Loucy (cell line): ENCODE results near the gene SART3.

Experiments used
- H2AFZ ChIP-seq: fragments of 200-600 bp; sonication (generic); 2 replicates; pipeline ENCODE4 v1.6.0; 2016; ENCODE audit warnings: antibody characterized with exemption, mild to moderate bottlenecking, low read length, moderate library complexity
- H3F3A ChIP-seq: fragments of 200-600 bp; 2 replicates; pipeline ENCODE4 v1.6.0; 2016; ENCODE audit warnings: antibody characterized with exemption, low read depth, mild to moderate bottlenecking
- H3K27me3 ChIP-seq: fragments of 200-600 bp; sonication (generic); 2 replicates; pipeline ENCODE4 v1.6.1; 2014; ENCODE audit warnings: low read length, mild to moderate bottlenecking; ENCODE audit not compliant: insufficient read depth, poor library complexity, severe bottlenecking
- H3K36me3 ChIP-seq: fragments of 200-600 bp; sonication (generic); 2 replicates; pipeline ENCODE4 v1.6.1; 2016; ENCODE audit warnings: low read length; ENCODE audit not compliant: insufficient read depth
- H3K4me1 ChIP-seq: fragments of 200-600 bp; sonication (generic); 2 replicates; pipeline ENCODE4 v1.5.1; 2014; ENCODE audit warnings: low read length, mild to moderate bottlenecking; ENCODE audit not compliant: insufficient read depth, poor library complexity, severe bottlenecking
- H3K4me2 ChIP-seq: fragments of 200-600 bp; sonication (generic); 2 replicates; pipeline ENCODE4 v1.6.0; 2014; ENCODE audit warnings: antibody characterized with exemption, low read length, low read depth, mild to moderate bottlenecking; ENCODE audit not compliant: poor library complexity, severe bottlenecking
- H3K4me3 ChIP-seq: fragments of 200-600 bp; sonication (generic); 2 replicates; pipeline ENCODE4 v1.5.1; 2014; ENCODE audit warnings: low read length, mild to moderate bottlenecking, mixed read lengths; ENCODE audit not compliant: poor library complexity, severe bottlenecking
- H3K79me2 ChIP-seq: fragments of 200-600 bp; sonication (generic); 2 replicates; pipeline ENCODE4 v1.6.1; 2014; ENCODE audit warnings: low read length; ENCODE audit not compliant: insufficient read depth
- H3K9ac ChIP-seq: fragments of 200-600 bp; sonication (generic); 2 replicates; pipeline ENCODE4 v1.6.0; 2014; ENCODE audit warnings: mild to moderate bottlenecking, low read depth, low read length, moderate library complexity; ENCODE audit not compliant: poor library complexity, severe bottlenecking
- H3K9me2 ChIP-seq: fragments of 200-600 bp; sonication (generic); replicated peaks from 2 replicates; pipeline ENCODE4 v1.6.1; 2016; ENCODE audit warnings: low read depth, low read length, mixed read lengths
- H3K9me3 ChIP-seq: fragments of 200-600 bp; sonication (generic); 2 replicates; pipeline ENCODE4 v1.6.1; 2014; ENCODE audit warnings: mild to moderate bottlenecking, antibody characterized with exemption, low read length, low read depth; ENCODE audit not compliant: insufficient read depth
- H4K20me1 ChIP-seq: fragments of 200-600 bp; sonication (generic); 2 replicates; pipeline ENCODE4 v1.6.0; 2014; ENCODE audit warnings: antibody characterized with exemption, low read length, mild to moderate bottlenecking; ENCODE audit not compliant: insufficient read depth, poor library complexity, severe bottlenecking
- EZH2phosphoT487 ChIP-seq: fragments of 200-600 bp; IDR thresholded peaks from 2 replicates; pipeline ENCODE4 v1.6.1; 2018; ENCODE audit warnings: antibody characterized with exemption, mild to moderate bottlenecking, moderate library complexity, borderline replicate concordance
- TF ChIP-seq, protein P1 (sequence below): fragments of 200-600 bp; sonication (generic); conservative IDR thresholded peaks from 2 replicates; pipeline ENCODE4 v1.5.1; 2014; ENCODE audit warnings: mild to moderate bottlenecking, antibody characterized with exemption, low read length

The SART3 gene

DNA sequence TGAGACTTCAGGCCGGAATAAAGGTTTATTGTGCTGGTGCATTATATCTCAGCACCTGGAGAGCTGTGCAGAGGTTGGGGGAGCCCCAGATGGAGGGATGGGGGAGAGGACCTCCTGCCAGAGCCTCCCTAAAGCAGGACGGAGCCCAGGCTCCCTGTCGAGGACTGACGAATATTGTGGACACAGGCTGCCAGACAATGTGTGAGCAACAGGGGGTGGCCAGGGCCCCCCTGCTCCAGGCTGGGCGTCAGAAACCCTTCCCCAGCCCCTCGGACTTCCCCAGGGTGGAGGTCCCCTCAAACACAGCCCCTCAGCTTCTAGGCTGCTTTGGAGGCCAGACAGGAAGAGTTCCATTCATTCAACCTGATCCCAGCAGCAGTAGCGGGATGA is 28.9 kb upstream of the SART3 start:
- H3K4me1 ChIP-seq: no peaks in the 10 kb centered on the region
- no peaks in the 10 kb centered on the region for H3K9me2 ChIP-seq
- TF ChIP-seq, protein P1, sequence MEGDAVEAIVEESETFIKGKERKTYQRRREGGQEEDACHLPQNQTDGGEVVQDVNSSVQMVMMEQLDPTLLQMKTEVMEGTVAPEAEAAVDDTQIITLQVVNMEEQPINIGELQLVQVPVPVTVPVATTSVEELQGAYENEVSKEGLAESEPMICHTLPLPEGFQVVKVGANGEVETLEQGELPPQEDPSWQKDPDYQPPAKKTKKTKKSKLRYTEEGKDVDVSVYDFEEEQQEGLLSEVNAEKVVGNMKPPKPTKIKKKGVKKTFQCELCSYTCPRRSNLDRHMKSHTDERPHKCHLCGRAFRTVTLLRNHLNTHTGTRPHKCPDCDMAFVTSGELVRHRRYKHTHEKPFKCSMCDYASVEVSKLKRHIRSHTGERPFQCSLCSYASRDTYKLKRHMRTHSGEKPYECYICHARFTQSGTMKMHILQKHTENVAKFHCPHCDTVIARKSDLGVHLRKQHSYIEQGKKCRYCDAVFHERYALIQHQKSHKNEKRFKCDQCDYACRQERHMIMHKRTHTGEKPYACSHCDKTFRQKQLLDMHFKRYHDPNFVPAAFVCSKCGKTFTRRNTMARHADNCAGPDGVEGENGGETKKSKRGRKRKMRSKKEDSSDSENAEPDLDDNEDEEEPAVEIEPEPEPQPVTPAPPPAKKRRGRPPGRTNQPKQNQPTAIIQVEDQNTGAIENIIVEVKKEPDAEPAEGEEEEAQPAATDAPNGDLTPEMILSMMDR: no peak
- no peak for TF ChIP-seq EZH2phosphoT487
- no peak overlapping the region for H3K4me2 ChIP-seq
- no peaks in the 10 kb centered on the region for H3K36me3 ChIP-seq
- H3K79me2 ChIP-seq: no peaks in the 10 kb centered on the region
- no peak overlapping the region for H3K9ac ChIP-seq
- H3K9me3 ChIP-seq: no peaks in the 10 kb centered on the region
- no peaks in the 10 kb centered on the region for H4K20me1 ChIP-seq
- H2AFZ ChIP-seq: no peak overlapping the region
- H3F3A ChIP-seq: no peaks in the 10 kb centered on the region
- no peak overlapping the region for H3K4me3 ChIP-seq
- H3K27me3 ChIP-seq: no peaks in the 10 kb centered on the region

DNA sequence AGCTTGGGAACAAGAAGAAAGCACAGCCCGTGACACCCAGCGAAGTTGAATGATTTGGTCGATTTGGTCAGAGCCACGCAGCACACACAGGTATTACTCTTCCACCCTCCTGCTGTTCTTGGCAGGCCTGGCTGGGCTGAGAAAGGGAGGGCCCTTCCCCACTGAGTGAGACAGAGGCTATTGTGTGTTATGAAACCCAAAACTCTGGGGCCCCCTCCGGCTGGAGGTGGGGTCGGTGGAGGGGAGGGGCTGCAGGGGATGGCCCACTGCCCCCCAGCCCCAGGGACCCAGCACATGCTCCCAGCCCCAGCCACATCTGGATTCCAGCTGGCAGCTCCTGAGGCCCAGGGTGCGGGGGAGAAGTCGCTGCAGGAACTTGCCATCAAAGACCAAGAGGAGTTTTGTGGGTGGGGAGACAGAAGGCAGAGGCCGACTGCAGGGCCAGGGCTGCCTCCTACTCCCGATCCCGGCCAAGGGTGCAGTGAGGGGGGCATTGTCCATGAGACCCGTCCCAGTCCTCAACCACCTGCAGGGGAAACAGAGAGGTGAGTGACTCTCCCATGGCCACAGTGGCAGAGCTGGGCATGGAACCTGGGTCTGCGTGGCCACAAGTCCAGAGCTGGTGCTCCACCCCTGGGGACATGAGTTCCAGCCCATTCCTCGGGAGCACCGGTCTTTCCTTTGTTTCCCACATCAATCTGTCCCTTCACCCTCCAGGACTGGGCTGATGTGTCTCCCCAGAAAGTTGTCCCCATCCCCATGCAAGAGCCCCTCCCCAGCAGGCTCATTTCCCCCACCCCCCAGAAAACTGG is 28.3 kb upstream of the SART3 start:
- Histone ChIP-seq H3F3A (no peaks in the 10 kb centered on the region), H3K4me3 (no peak overlapping the region), H3K9ac (no peak overlapping the region), H3K36me3 (no peaks in the 10 kb centered on the region), H3K9me3 (no peaks in the 10 kb centered on the region), H3K4me2 (no peak overlapping the region), H3K4me1 (no peaks in the 10 kb centered on the region), H3K79me2 (no peaks in the 10 kb centered on the region), H4K20me1 (no peaks in the 10 kb centered on the region), H2AFZ (no peak overlapping the region), H3K9me2 (no peaks in the 10 kb centered on the region), H3K27me3 (no peaks in the 10 kb centered on the region)
- TF ChIP-seq EZH2phosphoT487: no peak
- TF ChIP-seq, protein P1: no peak

GRCh38 chr12:108587826-108588225 is 26.9 kb upstream of the SART3 start:
- no peak overlapping the region for H3K4me3 ChIP-seq
- no peaks in the 10 kb centered on the region for H3K79me2 ChIP-seq
- no peaks in the 10 kb centered on the region for H4K20me1 ChIP-seq
- no peaks in the 10 kb centered on the region for H3K9me3 ChIP-seq
- no peaks in the 10 kb centered on the region for H3F3A ChIP-seq
- H3K4me2 ChIP-seq: no peak overlapping the region
- no peak overlapping the region for H3K9ac ChIP-seq
- no peak overlapping the region for H2AFZ ChIP-seq
- no peaks in the 10 kb centered on the region for H3K9me2 ChIP-seq
- H3K4me1 ChIP-seq: no peaks in the 10 kb centered on the region
- no peaks in the 10 kb centered on the region for H3K27me3 ChIP-seq
- TF ChIP-seq, protein P1: no peak
- no peak for TF ChIP-seq EZH2phosphoT487
- no peaks in the 10 kb centered on the region for H3K36me3 ChIP-seq
